GM10266 (cell line): ENCODE results near the gene IFNLR1.
A peak's percentile ranks its signal among the peaks of the same experiment; 100 is the strongest.

Experiments
- DNase-seq: peaks from one replicate; pipeline ENCODE4 v3.0.0; 2012; ENCODE audit errors: extremely low spot score
- CTCF ChIP-seq: IDR thresholded peaks from 2 replicates; pipeline ENCODE4 v1.5.1; 2012; ENCODE audit warnings: mild to moderate bottlenecking, low read depth; ENCODE audit not compliant: control insufficient read depth, insufficient read depth; ENCODE audit errors: missing control alignments

Gene IFNLR1

GRCh38 chr1:24167008-24167407, 20.1 kb downstream of the IFNLR1 start:
- DNase-seq: no peak
- TF ChIP-seq CTCF: no peak

GRCh38 chr1:24165500-24165899, 21.6 kb downstream of the IFNLR1 start:
- DNase-seq: no peak
- TF ChIP-seq CTCF: no peak

- TF ChIP-seq CTCF: no peak
- no peak for DNase-seq
Observed at GRCh38 chr1:24164004-24164403, 23.1 kb downstream of the IFNLR1 start.

GRCh38 chr1:24162201-24162600, 24.9 kb downstream of the IFNLR1 start:
- no peak for TF ChIP-seq CTCF
- DNase-seq: no peak

- no peak for DNase-seq
- no peak for TF ChIP-seq CTCF
Observed at GRCh38 chr1:24161270-24161669, 25.8 kb downstream of the IFNLR1 start.

- no peak for TF ChIP-seq CTCF
- DNase-seq: no peak
Observed at GRCh38 chr1:24159366-24159765, 27.7 kb downstream of the IFNLR1 start.

GRCh38 chr1:24157918-24158481, 29.1 kb downstream of the IFNLR1 start:
- peak; percentile 3 for TF ChIP-seq CTCF
- no peak for DNase-seq
